HepG2 (cell line): Measurements from ENCODE around the gene GSX1. TPM values are rescaled to one million over a fixed set of nuclear protein-coding genes. Genes with fewer than 3 reads are reported as not detected.

Source experiments
- ATAC-seq: fragments of 200-7000 bp; cut with Tn5 transposase; 3 replicates; pipeline ENCODE4 v1.9.1; 2020; ENCODE audit warnings: mild to moderate bottlenecking, moderate library complexity
- BruUV-seq: library from RNA; stranded (reverse); fragments of 400-500 nt; replicated peaks from 2 replicates; lab custom pipeline; 2021; lab: Mats Ljungman, UMichigan
- CTCF ChIA-PET: fragments of 300-600 bp; formaldehyde crosslinking; extraction: SDS; loops from one replicate; lab custom pipeline; 2021; ENCODE audit warnings: low total read pairs, inconsistent platforms, low intra/inter-chr PET ratio; lab: Yijun Ruan, JAX
- POLR2A ChIA-PET: fragments of 350-600 bp; sonication (Branson Sonifier 250); formaldehyde crosslinking; loops from one replicate; lab custom pipeline; 2020; ENCODE audit warnings: antibody characterized with exemption, inconsistent platforms; lab: Yijun Ruan, JAX
- DNase-seq: peaks from one replicate; pipeline ENCODE4 v3.0.0-alpha.2; 2015; ENCODE audit warnings: low spot score
- FAIRE-seq: peaks from 3 replicates; lab custom pipeline; 2011; peaks lifted over from hg19 to GRCh38; lab: Jason Lieb, UNC
- H2AFZ ChIP-seq: one replicate; pipeline ENCODE4 v1.6.1; 2011; ENCODE audit warnings: low read length, inconsistent platforms
- H3K27ac ChIP-seq: fragments of 300-600 bp; 3 replicates; pipeline ENCODE4 v1.8.0; 2011; ENCODE audit warnings: mixed run types, mild to moderate bottlenecking, mixed read lengths, low read length, inconsistent platforms; ENCODE audit not compliant: insufficient read depth; ENCODE audit errors: extremely low read length
- H3K27me3 ChIP-seq, 2 experiments: fragments of 200-600 bp in 1 of 2; 2 replicates in 1 of 2; 3 replicates in 1 of 2; pipeline versions ENCODE4 v1.6.0 to v1.8.0; 2011; ENCODE audit warnings: low read length in 2 of 2, mild to moderate bottlenecking in 2 of 2, moderate library complexity in 2 of 2, inconsistent platforms in 1 of 2; ENCODE audit not compliant: insufficient read depth in 2 of 2, control insufficient read depth in 1 of 2
- H3K36me3 ChIP-seq, 2 experiments: fragments of 200-600 bp in 1 of 2; replicated peaks in 1 of 2; 2 replicates in 1 of 2; 3 replicates in 1 of 2; pipeline versions ENCODE4 v1.5.1 to v1.8.0; 2011; ENCODE audit warnings: low read length in 2 of 2, inconsistent platforms in 1 of 2; ENCODE audit not compliant: insufficient read depth in 2 of 2, control insufficient read depth in 1 of 2
- H3K4me1 ChIP-seq: 2 replicates; pipeline ENCODE4 v1.5.1; 2012; ENCODE audit warnings: low read length, inconsistent platforms; ENCODE audit not compliant: insufficient read depth
- H3K4me2 ChIP-seq: 2 replicates; pipeline ENCODE4 v1.6.0; 2011; ENCODE audit warnings: low read depth, low read length, inconsistent platforms
- H3K4me3 ChIP-seq, 3 experiments: fragments of 200-600 bp in 1 of 3; sonication (generic), shearing (Covaris generic) in 1 of 3; replicated peaks in 1 of 3; 2 replicates each; pipeline ENCODE4 v1.5.1; 2011 to 2016; ENCODE audit warnings: low read length in 3 of 3, inconsistent platforms in 2 of 3, low read depth in 2 of 3, mild to moderate bottlenecking in 2 of 3, control low read depth in 1 of 3, mixed read lengths in 1 of 3; ENCODE audit not compliant: insufficient read depth in 1 of 3
- H3K79me2 ChIP-seq: one replicate; pipeline ENCODE4 v1.6.1; 2011; ENCODE audit warnings: low read length, inconsistent platforms; ENCODE audit not compliant: insufficient read depth
- H3K9ac ChIP-seq: 2 replicates; pipeline ENCODE4 v1.6.0; 2011; ENCODE audit warnings: mild to moderate bottlenecking, low read depth, low read length, inconsistent platforms; ENCODE audit not compliant: insufficient read depth
- H3K9me3 ChIP-seq: 2 replicates; pipeline ENCODE4 v1.5.1; 2012; ENCODE audit warnings: mild to moderate bottlenecking, low read length
- H4K20me1 ChIP-seq: 2 replicates; pipeline ENCODE4 v1.6.0; 2011; ENCODE audit warnings: inconsistent platforms, mild to moderate bottlenecking, low read length, moderate library complexity; ENCODE audit not compliant: insufficient read depth
- ELF3 ChIP-seq: IDR thresholded peaks from 2 replicates; pipeline ENCODE4 v1.6.1; 2016; ENCODE audit warnings: missing genetic modification reagents, missing compliant biosample characterization
- NFYB ChIP-seq: sonication (generic); formaldehyde crosslinking; IDR thresholded peaks from 2 replicates; pipeline ENCODE4 v1.4.0; 2020; ENCODE audit warnings: missing genetic modification reagents
- SMAD9 ChIP-seq: sonication (generic); formaldehyde crosslinking; IDR thresholded peaks from 2 replicates; pipeline ENCODE4 v1.5.1; 2020; ENCODE audit warnings: mild to moderate bottlenecking, missing genetic modification reagents
- SP4 ChIP-seq: sonication (generic); formaldehyde crosslinking; IDR thresholded peaks from 2 replicates; pipeline ENCODE4 v1.8.1; 2023; ENCODE audit warnings: mild to moderate bottlenecking, missing genetic modification reagents
- ZNF17 ChIP-seq: sonication (generic); formaldehyde crosslinking; IDR thresholded peaks from 2 replicates; pipeline ENCODE4 v1.5.0; 2020; ENCODE audit warnings: mild to moderate bottlenecking, missing genetic modification reagents
- ZNF354B ChIP-seq: sonication (generic); formaldehyde crosslinking; IDR thresholded peaks from 2 replicates; pipeline ENCODE4 v1.8.0; 2022; ENCODE audit warnings: mild to moderate bottlenecking, missing genetic modification reagents
- ZNF792 ChIP-seq: IDR thresholded peaks from 2 replicates; pipeline ENCODE4 v1.6.1; 2016
- WGBS: methylation state at CpG from one replicate; pipeline ENCODE4 v1.1.6; 2017; ENCODE audit warnings: low lambda C conversion rate; 5-methylcytosine and 5-hydroxymethylcytosine counted together
- in situ Hi-C: cut with HindIII; loops from 2 replicates; pipeline ENCODE4 v1.10.0; 2017; ENCODE audit warnings: low pct_unique_long_range_greater_than_20kb; ENCODE audit not compliant: extremely low pct_ligation_motif_present
- intact Hi-C: fragments of 100-400 bp; cut with micrococcal nuclease; formaldehyde crosslinking; loops from one replicate; pipeline ENCODE4 v1.10.0; 2022; ENCODE audit not compliant: unreplicated experiment
- polyA plus RNA-seq, 8 experiments: library from polyadenylated mRNA; depleted of rRNA in 3 of 8; stranded (reverse) in 7 of 8; unstranded in 1 of 8; fragments of >200 nt; fragmentation: Illumina TruSeq in 4 of 8; extraction: Trizol in 4 of 8; gene quantifications; 2 replicates each; pipeline versions ENCODE4 v1.2.1 to v1.2.3, GENCODE V29; 2011 to 2016; ENCODE audit warnings: low read depth in 4 of 8, missing spikeins in 1 of 8, mixed read lengths in 1 of 8; ENCODE audit not compliant: insufficient read depth in 1 of 8
- total RNA-seq, 5 experiments: library from RNA; depleted of rRNA; stranded (reverse); fragments of >200 nt; fragmentation: Illumina TruSeq; extraction: Trizol; gene quantifications; 2 replicates each; pipeline ENCODE4 v1.2.3, GENCODE V29; 2016; ENCODE audit warnings: low read depth in 1 of 5
- TF ChIP-seq, protein P1 (sequence below): sonication (generic); formaldehyde crosslinking; IDR thresholded peaks from 2 replicates; pipeline ENCODE4 v1.5.0; 2020; ENCODE audit warnings: missing genetic modification reagents, mild to moderate bottlenecking, borderline replicate concordance
- TF ChIP-seq, protein P2 (sequence below): IDR thresholded peaks from 2 replicates; pipeline ENCODE4 v1.6.1; 2016; ENCODE audit warnings: low read depth
- TF ChIP-seq, protein P3 (sequence below): sonication (generic); formaldehyde crosslinking; conservative IDR thresholded peaks from 2 replicates; pipeline ENCODE4 v1.4.0; 2020; ENCODE audit warnings: mild to moderate bottlenecking, missing genetic modification reagents, moderate library complexity
- TF ChIP-seq, protein P4 (sequence below): sonication (generic); formaldehyde crosslinking; IDR thresholded peaks from 2 replicates; pipeline ENCODE4 v1.4.0; 2020; ENCODE audit warnings: missing genetic modification reagents
- TF ChIP-seq, protein P5 (sequence below): sonication (generic); formaldehyde crosslinking; IDR thresholded peaks from 2 replicates; pipeline ENCODE4 v1.8.1; 2023; ENCODE audit warnings: mild to moderate bottlenecking, inconsistent platforms, moderate library complexity, missing genetic modification reagents, borderline replicate concordance

GSX1 gene
- total and polyA plus RNA-seq, 2 of the 13 experiments (the other 11 are each of a cell fraction or from before 2014, with no cell fraction given): not detected

DNA sequence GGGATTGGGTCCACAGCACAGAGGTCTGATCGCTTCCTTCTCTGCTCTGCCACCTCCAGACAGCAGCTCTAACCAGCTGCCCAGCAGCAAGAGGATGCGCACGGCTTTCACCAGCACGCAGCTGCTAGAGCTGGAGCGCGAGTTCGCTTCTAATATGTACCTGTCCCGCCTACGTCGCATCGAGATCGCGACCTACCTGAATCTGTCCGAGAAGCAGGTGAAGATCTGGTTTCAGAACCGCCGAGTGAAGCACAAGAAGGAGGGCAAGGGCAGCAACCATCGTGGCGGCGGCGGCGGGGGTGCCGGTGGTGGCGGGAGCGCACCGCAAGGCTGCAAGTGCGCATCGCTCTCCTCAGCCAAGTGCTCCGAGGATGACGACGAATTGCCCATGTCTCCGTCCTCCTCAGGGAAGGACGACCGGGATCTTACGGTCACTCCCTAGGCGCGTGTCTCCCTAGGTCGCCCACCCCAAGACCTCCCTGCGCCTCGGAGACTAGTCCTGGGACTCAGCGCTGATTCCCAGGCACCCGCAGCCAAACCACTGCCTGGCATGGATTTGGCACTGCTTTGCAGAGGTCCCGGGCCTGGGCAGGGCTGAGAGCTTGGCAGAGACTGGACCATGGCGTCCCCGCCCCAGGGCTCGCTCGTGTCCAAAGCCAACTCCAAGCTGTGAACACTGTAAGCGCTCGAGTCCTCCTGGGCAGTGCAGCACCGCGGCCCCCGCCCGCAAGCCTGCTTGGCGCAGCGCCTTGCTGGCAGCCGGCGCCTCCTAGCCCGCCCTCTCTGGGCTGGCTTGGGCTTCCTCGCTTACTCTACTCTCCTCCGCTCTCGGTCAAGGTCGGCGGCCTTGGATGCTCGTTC is 1.5 kb downstream of the GSX1 start:
- no TSS peak for BruUV-seq
- ATAC-seq: no peak
- Histone ChIP-seq H2AFZ (no peak overlapping the region), H3K4me2 (no peak overlapping the region), H3K4me1 (peaks cover 22% of the 10 kb centered on the region), H3K9me3 (no peaks in the 10 kb centered on the region), H3K9ac (no peak overlapping the region), H3K79me2 (no peaks in the 10 kb centered on the region), H3K36me3 (no peaks in the 10 kb centered on the region), H3K27me3 (peaks cover 9 to 75% of the 10 kb centered on the region in 2 experiments), H3K4me3 (no peak overlapping the region), H3K27ac (no peak overlapping the region), H4K20me1 (no peaks in the 10 kb centered on the region)
- in situ Hi-C loops (no loop called here), intact Hi-C loops (no loop called here)
- ChIA-PET CTCF (no interaction called here), POLR2A (no interaction called here)
- no peak for DNase-seq
- no peak for FAIRE-seq
- WGBS: 77% methylated on average over 46 of the region's 63 CpGs
- TF ChIP-seq ZNF792 (CRISPR knock-in tag): no peak
- TF ChIP-seq ZNF17 (CRISPR knock-in tag): no peak
- TF ChIP-seq SMAD9 (CRISPR knock-in tag): no peak
- TF ChIP-seq ELF3 (CRISPR knock-in tag): no peak
- TF ChIP-seq NFYB (CRISPR knock-in tag): no peak
- TF ChIP-seq, protein P1, sequence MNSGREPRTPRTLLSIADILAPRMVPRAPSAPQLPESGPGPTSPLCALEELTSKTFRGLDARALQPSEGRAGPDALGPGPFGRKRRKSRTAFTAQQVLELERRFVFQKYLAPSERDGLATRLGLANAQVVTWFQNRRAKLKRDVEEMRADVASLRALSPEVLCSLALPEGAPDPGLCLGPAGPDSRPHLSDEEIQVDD (CRISPR knock-in tag): no peak
- TF ChIP-seq SP4: no peak
- TF ChIP-seq, protein P2, sequence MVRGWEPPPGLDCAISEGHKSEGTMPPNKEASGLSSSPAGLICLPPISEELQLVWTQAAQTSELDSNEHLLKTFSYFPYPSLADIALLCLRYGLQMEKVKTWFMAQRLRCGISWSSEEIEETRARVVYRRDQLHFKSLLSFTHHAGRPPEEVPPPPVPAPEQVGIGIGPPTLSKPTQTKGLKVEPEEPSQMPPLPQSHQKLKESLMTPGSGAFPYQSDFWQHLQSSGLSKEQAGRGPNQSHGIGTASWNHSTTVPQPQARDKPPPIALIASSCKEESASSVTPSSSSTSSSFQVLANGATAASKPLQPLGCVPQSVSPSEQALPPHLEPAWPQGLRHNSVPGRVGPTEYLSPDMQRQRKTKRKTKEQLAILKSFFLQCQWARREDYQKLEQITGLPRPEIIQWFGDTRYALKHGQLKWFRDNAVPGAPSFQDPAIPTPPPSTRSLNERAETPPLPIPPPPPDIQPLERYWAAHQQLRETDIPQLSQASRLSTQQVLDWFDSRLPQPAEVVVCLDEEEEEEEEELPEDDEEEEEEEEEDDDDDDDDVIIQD (CRISPR knock-in tag): no peak
- TF ChIP-seq, protein P3, sequence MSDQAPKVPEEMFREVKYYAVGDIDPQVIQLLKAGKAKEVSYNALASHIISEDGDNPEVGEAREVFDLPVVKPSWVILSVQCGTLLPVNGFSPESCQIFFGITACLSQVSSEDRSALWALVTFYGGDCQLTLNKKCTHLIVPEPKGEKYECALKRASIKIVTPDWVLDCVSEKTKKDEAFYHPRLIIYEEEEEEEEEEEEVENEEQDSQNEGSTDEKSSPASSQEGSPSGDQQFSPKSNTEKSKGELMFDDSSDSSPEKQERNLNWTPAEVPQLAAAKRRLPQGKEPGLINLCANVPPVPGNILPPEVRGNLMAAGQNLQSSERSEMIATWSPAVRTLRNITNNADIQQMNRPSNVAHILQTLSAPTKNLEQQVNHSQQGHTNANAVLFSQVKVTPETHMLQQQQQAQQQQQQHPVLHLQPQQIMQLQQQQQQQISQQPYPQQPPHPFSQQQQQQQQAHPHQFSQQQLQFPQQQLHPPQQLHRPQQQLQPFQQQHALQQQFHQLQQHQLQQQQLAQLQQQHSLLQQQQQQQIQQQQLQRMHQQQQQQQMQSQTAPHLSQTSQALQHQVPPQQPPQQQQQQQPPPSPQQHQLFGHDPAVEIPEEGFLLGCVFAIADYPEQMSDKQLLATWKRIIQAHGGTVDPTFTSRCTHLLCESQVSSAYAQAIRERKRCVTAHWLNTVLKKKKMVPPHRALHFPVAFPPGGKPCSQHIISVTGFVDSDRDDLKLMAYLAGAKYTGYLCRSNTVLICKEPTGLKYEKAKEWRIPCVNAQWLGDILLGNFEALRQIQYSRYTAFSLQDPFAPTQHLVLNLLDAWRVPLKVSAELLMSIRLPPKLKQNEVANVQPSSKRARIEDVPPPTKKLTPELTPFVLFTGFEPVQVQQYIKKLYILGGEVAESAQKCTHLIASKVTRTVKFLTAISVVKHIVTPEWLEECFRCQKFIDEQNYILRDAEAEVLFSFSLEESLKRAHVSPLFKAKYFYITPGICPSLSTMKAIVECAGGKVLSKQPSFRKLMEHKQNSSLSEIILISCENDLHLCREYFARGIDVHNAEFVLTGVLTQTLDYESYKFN (CRISPR knock-in tag): no peak
- TF ChIP-seq, protein P4, sequence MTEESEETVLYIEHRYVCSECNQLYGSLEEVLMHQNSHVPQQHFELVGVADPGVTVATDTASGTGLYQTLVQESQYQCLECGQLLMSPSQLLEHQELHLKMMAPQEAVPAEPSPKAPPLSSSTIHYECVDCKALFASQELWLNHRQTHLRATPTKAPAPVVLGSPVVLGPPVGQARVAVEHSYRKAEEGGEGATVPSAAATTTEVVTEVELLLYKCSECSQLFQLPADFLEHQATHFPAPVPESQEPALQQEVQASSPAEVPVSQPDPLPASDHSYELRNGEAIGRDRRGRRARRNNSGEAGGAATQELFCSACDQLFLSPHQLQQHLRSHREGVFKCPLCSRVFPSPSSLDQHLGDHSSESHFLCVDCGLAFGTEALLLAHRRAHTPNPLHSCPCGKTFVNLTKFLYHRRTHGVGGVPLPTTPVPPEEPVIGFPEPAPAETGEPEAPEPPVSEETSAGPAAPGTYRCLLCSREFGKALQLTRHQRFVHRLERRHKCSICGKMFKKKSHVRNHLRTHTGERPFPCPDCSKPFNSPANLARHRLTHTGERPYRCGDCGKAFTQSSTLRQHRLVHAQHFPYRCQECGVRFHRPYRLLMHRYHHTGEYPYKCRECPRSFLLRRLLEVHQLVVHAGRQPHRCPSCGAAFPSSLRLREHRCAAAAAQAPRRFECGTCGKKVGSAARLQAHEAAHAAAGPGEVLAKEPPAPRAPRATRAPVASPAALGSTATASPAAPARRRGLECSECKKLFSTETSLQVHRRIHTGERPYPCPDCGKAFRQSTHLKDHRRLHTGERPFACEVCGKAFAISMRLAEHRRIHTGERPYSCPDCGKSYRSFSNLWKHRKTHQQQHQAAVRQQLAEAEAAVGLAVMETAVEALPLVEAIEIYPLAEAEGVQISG (CRISPR knock-in tag): no peak
- no peak for TF ChIP-seq ZNF354B (CRISPR knock-in tag)
- TF ChIP-seq, protein P5, sequence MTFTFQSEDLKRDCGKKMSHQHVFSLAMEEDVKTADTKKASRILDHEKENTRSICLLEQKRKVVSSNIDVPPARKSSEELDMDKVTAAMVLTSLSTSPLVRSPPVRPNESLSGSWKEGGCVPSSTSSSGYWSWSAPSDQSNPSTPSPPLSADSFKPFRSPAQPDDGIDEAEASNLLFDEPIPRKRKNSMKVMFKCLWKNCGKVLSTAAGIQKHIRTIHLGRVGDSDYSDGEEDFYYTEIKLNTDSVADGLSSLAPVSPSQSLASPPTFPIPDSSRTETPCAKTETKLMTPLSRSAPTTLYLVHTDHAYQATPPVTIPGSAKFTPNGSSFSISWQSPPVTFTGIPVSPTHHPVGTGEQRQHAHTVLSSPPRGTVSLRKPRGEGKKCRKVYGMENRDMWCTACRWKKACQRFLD (CRISPR knock-in tag): no peak
